HEK293 (cell line): ENCODE results near the gene EHD2.

Source experiments
- CTCF ChIA-PET: fragments of 350-600 bp; formaldehyde crosslinking; extraction: SDS; loops from one replicate; lab custom pipeline; 2021; ENCODE audit warnings: antibody characterized with exemption; lab: Yijun Ruan, JAX
- POLR2A ChIA-PET: fragments of 300-600 bp; formaldehyde crosslinking; extraction: SDS; loops from one replicate; lab custom pipeline; 2020; ENCODE audit warnings: antibody characterized with exemption, inconsistent platforms; lab: Yijun Ruan, JAX
- H3K27ac ChIP-seq: fragments of 200-500 bp; sonication (Bioruptor generic); 2 replicates; pipeline ENCODE4 v1.5.1; 2014; ENCODE audit warnings: low read depth, low read length, control low read depth, inconsistent platforms; ENCODE audit errors: extremely low read depth
- H3K36me3 ChIP-seq, 2 experiments: fragments of 200-500 bp in 1 of 2; sonication (Bioruptor generic) in 1 of 2; 1 replicate in 1 of 2; 2 replicates in 1 of 2; pipeline ENCODE4 v1.5.1; 2014 to 2017; ENCODE audit warnings: inconsistent platforms in 2 of 2, low read length in 2 of 2; ENCODE audit not compliant: control insufficient read depth in 2 of 2, insufficient read depth in 1 of 2
- H3K4me1 ChIP-seq: fragments of 200-500 bp; sonication (Bioruptor generic); 2 replicates; pipeline ENCODE4 v1.5.1; 2014; ENCODE audit warnings: mild to moderate bottlenecking, low read length, inconsistent platforms; ENCODE audit not compliant: control insufficient read depth, insufficient read depth
- H3K4me3 ChIP-seq: 2 replicates; pipeline ENCODE4 v1.5.1; 2011; ENCODE audit warnings: low read depth, mild to moderate bottlenecking, control low read depth, low read length, moderate library complexity
- H3K9me3 ChIP-seq: fragments of 200-500 bp; sonication (Bioruptor generic); 2 replicates; pipeline ENCODE4 v1.5.1; 2014; ENCODE audit warnings: low read depth, low read length, inconsistent platforms; ENCODE audit not compliant: control insufficient read depth, insufficient read depth
- GLI4 ChIP-seq: fragments of 450-650 bp; formaldehyde crosslinking; IDR thresholded peaks from 2 replicates; pipeline ENCODE4 v1.5.1; 2016; ENCODE audit warnings: missing biosample characterization, missing genetic modification characterization
- HOXA7 ChIP-seq: sonication (generic); formaldehyde crosslinking; IDR thresholded peaks from 2 replicates; pipeline ENCODE4 v1.8.1; 2022; ENCODE audit warnings: missing genetic modification reagents, borderline replicate concordance
- KLF9 ChIP-seq: fragments of 450-650 bp; formaldehyde crosslinking; IDR thresholded peaks from 2 replicates; pipeline ENCODE4 v1.5.1; 2016; ENCODE audit warnings: missing biosample characterization, missing genetic modification characterization, low read depth
- SCRT2 ChIP-seq: fragments of 450-650 bp; formaldehyde crosslinking; IDR thresholded peaks from 2 replicates; pipeline ENCODE4 v1.5.1; 2016; ENCODE audit warnings: missing biosample characterization, missing genetic modification characterization
- ZBTB10 ChIP-seq: fragments of 450-650 bp; formaldehyde crosslinking; IDR thresholded peaks from 2 replicates; pipeline ENCODE4 v1.5.1; 2016; ENCODE audit warnings: missing biosample characterization, missing genetic modification characterization
- ZNF157 ChIP-seq: fragments of 450-650 bp; formaldehyde crosslinking; IDR thresholded peaks from 2 replicates; pipeline ENCODE4 v1.5.1; 2016; ENCODE audit warnings: missing biosample characterization, missing genetic modification characterization
- ZNF16 ChIP-seq: fragments of 450-650 bp; formaldehyde crosslinking; IDR thresholded peaks from 2 replicates; pipeline ENCODE4 v1.5.1; 2016; ENCODE audit warnings: low read depth, missing biosample characterization, missing genetic modification characterization
- ZNF169 ChIP-seq: fragments of 450-650 bp; formaldehyde crosslinking; IDR thresholded peaks from 2 replicates; pipeline ENCODE4 v1.5.1; 2016; ENCODE audit warnings: missing biosample characterization, missing genetic modification characterization
- ZNF2 ChIP-seq: fragments of 450-650 bp; formaldehyde crosslinking; IDR thresholded peaks from 2 replicates; pipeline ENCODE4 v1.5.1; 2016; ENCODE audit warnings: missing biosample characterization, missing genetic modification characterization
- ZNF248 ChIP-seq: fragments of 450-650 bp; formaldehyde crosslinking; IDR thresholded peaks from 2 replicates; pipeline ENCODE4 v1.5.1; 2017; ENCODE audit warnings: missing biosample characterization, missing genetic modification characterization
- ZNF366 ChIP-seq: fragments of 450-650 bp; formaldehyde crosslinking; conservative IDR thresholded peaks from 2 replicates; pipeline ENCODE4 v1.5.1; 2016; ENCODE audit warnings: missing biosample characterization, missing genetic modification characterization
- ZNF398 ChIP-seq: fragments of 450-650 bp; formaldehyde crosslinking; IDR thresholded peaks from 2 replicates; pipeline ENCODE4 v1.5.1; 2017; ENCODE audit warnings: missing biosample characterization, missing genetic modification characterization
- ZNF473 ChIP-seq: fragments of 450-650 bp; formaldehyde crosslinking; IDR thresholded peaks from 2 replicates; pipeline ENCODE4 v1.5.1; 2017; ENCODE audit warnings: missing biosample characterization, missing genetic modification characterization
- ZNF544 ChIP-seq: fragments of 450-650 bp; formaldehyde crosslinking; IDR thresholded peaks from 2 replicates; pipeline ENCODE4 v1.5.0; 2017; ENCODE audit warnings: missing biosample characterization, missing genetic modification characterization
- ZNF645 ChIP-seq: fragments of 450-650 bp; formaldehyde crosslinking; IDR thresholded peaks from 2 replicates; pipeline ENCODE4; 2016; ENCODE audit warnings: missing biosample characterization, missing genetic modification characterization
- ZXDB ChIP-seq: fragments of 450-650 bp; formaldehyde crosslinking; IDR thresholded peaks from 2 replicates; pipeline ENCODE4 v1.5.1; 2016; ENCODE audit warnings: missing biosample characterization, missing genetic modification characterization

The EHD2 gene

GRCh38 chr19:47755762-47756626 is 42.8 kb downstream of the EHD2 start:
- Histone ChIP-seq H3K9me3 (no peaks in the 10 kb centered on the region), H3K27ac (no peak overlapping the region), H3K4me3 (no peak overlapping the region), H3K36me3 (peaks cover 39 to 78% of the 10 kb centered on the region in 2 experiments), H3K4me1 (no peaks in the 10 kb centered on the region)
- ChIA-PET CTCF (interaction anchor here (0.5 to 2.4 kb wide), 6 partner anchors 10 to 43 kb away, joined by 3 to 11 read pairs (median 4); partner anchors contain the start of gene EHD2), POLR2A (interaction anchor here (1.1 to 2.1 kb wide), 4 partner anchors 9 to 11 kb away, joined by 3 to 8 read pairs (median 6); partner anchors contain the start of gene NOP53)
- TF ChIP-seq ZNF645, result no peak
- TF ChIP-seq ZNF16 (tag by site-specific recombination), result peak; percentile 86

GRCh38 chr19:47756627-47756929 is 43.4 kb downstream of the EHD2 start:
- CTCF ChIA-PET, result interaction anchor here (0.9 to 2.1 kb wide), 4 partner anchors 9 to 44 kb away, joined by 3 to 11 read pairs (median 4); partner anchors contain the start of gene EHD2
- Histone ChIP-seq H3K27ac (no peak overlapping the region), H3K9me3 (no peaks in the 10 kb centered on the region), H3K4me1 (no peaks in the 10 kb centered on the region), H3K4me3 (no peak overlapping the region), H3K36me3 (peaks cover 35 to 72% of the 10 kb centered on the region in 2 experiments)
- POLR2A ChIA-PET, result interaction anchor here (0.6 to 1.3 kb wide), 2 partner anchors 9 to 13 kb away, joined by 3 read pairs; no protein-coding TSS in a partner anchor
- TF ChIP-seq ZNF398 (tag by site-specific recombination), result no peak
- TF ChIP-seq KLF9 (tag by site-specific recombination), result 0 out of 2 replicates have a peak, but pooled peaks have one; percentile 16

- Histone ChIP-seq H3K27ac (no peak overlapping the region), H3K4me1 (no peaks in the 10 kb centered on the region), H3K9me3 (no peaks in the 10 kb centered on the region), H3K4me3 (no peak overlapping the region), H3K36me3 (peaks cover 30 to 69% of the 10 kb centered on the region in 2 experiments)
- CTCF ChIA-PET, result interaction anchor here (0.9 to 2.1 kb wide), 3 partner anchors 9 to 44 kb away, joined by 3 to 11 read pairs (median 3); partner anchors contain the start of gene EHD2
- TF ChIP-seq SCRT2 (tag by site-specific recombination) (no peak), ZXDB (tag by site-specific recombination) (no peak), GLI4 (tag by site-specific recombination) (no peak), ZBTB10 (no peak), ZNF169 (tag by site-specific recombination) (no peak), ZNF366 (no peak), HOXA7 (no peak), ZNF2 (tag by site-specific recombination) (no peak), ZNF157 (no peak), ZNF544 (tag by site-specific recombination) (no peak), ZNF473 (tag by site-specific recombination) (no peak), ZNF248 (no peak)
- POLR2A ChIA-PET, result interaction anchor here (0.6 to 1.3 kb wide), 2 partner anchors 8 to 14 kb away, joined by 3 read pairs; no protein-coding TSS in a partner anchor
These were observed 43.9 kb downstream of the EHD2 start for GRCh38 chr19:47756953-47757608.
